Measurements from ENCODE around the gene CD99L2.

- TF ChIP-seq CTCF (IDR thresholded peaks at IDR 0.05; ENCODE audit: poor library complexity, severe bottlenecking) (no peak), TAF1 (IDR thresholded peaks at IDR 0.05; ENCODE audit: low read depth) (no peak), SMC3 (conservative IDR thresholded peaks at IDR 0.05; ENCODE audit: poor library complexity) (no peak), EZH2 (IDR thresholded peaks at IDR 0.05; ENCODE audit: borderline replicate concordance, insufficient read depth, low read length, poor library complexity, severe bottlenecking) (no peak), EP300 (conservative IDR thresholded peaks at IDR 0.05; ENCODE audit: poor library complexity, severe bottlenecking) (no peak), REST (IDR thresholded peaks at IDR 0.05; ENCODE audit: borderline replicate concordance) (no peak)
Observed at GRCh38 chrX:150761819-150762216, 136.7 kb downstream of the CD99L2 start.
